ENCODE data around the gene LYST.

LYST gene

GRCh38 chr1:235703506-235703905 is 163.2 kb downstream of the LYST start:
- no peak for DNase-seq

GRCh38 chr1:235702412-235702811 is 164.3 kb downstream of the LYST start:
- no peak for DNase-seq

- DNase-seq, result no peak
These were observed 169.2 kb downstream of the LYST start for GRCh38 chr1:235697508-235697907.

GRCh38 chr1:235689356-235689755 is 177.3 kb downstream of the LYST start:
- no peak for DNase-seq

GRCh38 chr1:235688096-235688495 is 178.6 kb downstream of the LYST start:
- DNase-seq, result no peak

GRCh38 chr1:235683653-235684052 is 183.1 kb downstream of the LYST start:
- DNase-seq, result no peak

- no peak for DNase-seq
These were observed 184.5 kb downstream of the LYST start for GRCh38 chr1:235682216-235682615.

- DNase-seq, result no peak
These were observed 187.1 kb downstream of the LYST start for GRCh38 chr1:235679644-235680043.

- DNase-seq, result no peak
These were observed 187.7 kb downstream of the LYST start for GRCh38 chr1:235679005-235679404.

GRCh38 chr1:235675152-235675890 is 191.4 kb downstream of the LYST start:
- no peak for DNase-seq

GRCh38 chr1:235673981-235674380 is 192.7 kb downstream of the LYST start:
- no peak for DNase-seq

- no peak for DNase-seq
These were observed 194.7 kb downstream of the LYST start for GRCh38 chr1:235671992-235672391.

- no peak for DNase-seq
These were observed 196.4 kb downstream of the LYST start for GRCh38 chr1:235670157-235670776.

GRCh38 chr1:235669277-235669676 is 197.4 kb downstream of the LYST start:
- DNase-seq, result no peak

- DNase-seq, result no peak
These were observed 203.1 kb downstream of the LYST start for GRCh38 chr1:235663628-235664027.

- DNase-seq, result no peak
These were observed 205.1 kb downstream of the LYST start for GRCh38 chr1:235661568-235661967.

- DNase-seq, result no peak
These were observed 207.4 kb downstream of the LYST start for GRCh38 chr1:235659186-235659771.

- no peak for DNase-seq
These were observed 208.8 kb downstream of the LYST start for GRCh38 chr1:235657747-235658526.

- no peak for DNase-seq
These were observed 209.4 kb downstream of the LYST start for GRCh38 chr1:235657269-235657668.

GRCh38 chr1:235652364-235652763 is 214.3 kb downstream of the LYST start:
- no peak for DNase-seq

GRCh38 chr1:235651170-235651806 is 215.4 kb downstream of the LYST start:
- DNase-seq, result no peak

- peak in 1 of 2 experiments; percentile 70 for DNase-seq
These were observed 216.2 kb downstream of the LYST start for GRCh38 chr1:235650341-235651169.
